NB4 (cell line): ENCODE results near the gene SGMS1.

Source experiments
- CTCF ChIP-seq: IDR thresholded peaks from one replicate; pipeline ENCODE4 v1.5.1; 2012; ENCODE audit warnings: low read depth, low read length
- MAX ChIP-seq: IDR thresholded peaks from 2 replicates; pipeline ENCODE4 v1.6.1; 2011; ENCODE audit warnings: low read depth, low read length
- POLR2A ChIP-seq: IDR thresholded peaks from 2 replicates; pipeline ENCODE4 v1.6.1; 2011; ENCODE audit warnings: mild to moderate bottlenecking; ENCODE audit not compliant: insufficient read length; ENCODE audit errors: extremely low read depth

DNA sequence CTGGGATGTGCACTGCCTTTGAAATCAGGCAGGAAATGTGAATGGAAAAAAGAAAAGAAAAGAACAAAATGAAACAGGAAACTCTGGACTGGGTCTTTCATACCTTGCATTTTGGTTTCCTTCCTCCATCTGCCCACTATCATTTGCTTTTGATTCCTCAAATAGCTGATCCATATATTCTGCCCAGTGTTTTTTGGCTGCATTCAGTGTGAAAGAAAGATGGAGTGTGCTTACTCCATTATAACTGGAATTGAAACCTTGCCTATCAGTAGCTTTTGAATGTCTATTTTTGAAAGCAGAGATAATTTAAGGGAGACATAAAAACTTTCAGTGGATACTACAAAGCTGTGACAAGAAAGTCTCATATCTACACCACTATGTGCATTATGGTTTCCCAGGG, 308.3 kb downstream of the SGMS1 start:
- TF ChIP-seq CTCF (no peak), POLR2A (no peak), MAX (no peak)
